DND-41 (cell line): ENCODE results near the gene PREX1.
A peak's percentile ranks its signal among the peaks of the same experiment; 100 is the strongest.
"Not testable (repeated sequence)": the region's sequence is repeated elsewhere in the genome, so short reads cannot be mapped to it uniquely, and the experiment has no call there.

Source experiments
- ATAC-seq: fragments of 200-7000 bp; cut with Tn5 transposase; 3 replicates; pipeline ENCODE4 v1.9.1; 2021; ENCODE audit warnings: low read depth; ENCODE audit not compliant: insufficient read depth
- DNase-seq: peaks from one replicate; pipeline ENCODE4 v3.0.0-alpha.2; 2020
- H2AFZ ChIP-seq: 2 replicates; pipeline ENCODE4 v1.6.0; 2012; ENCODE audit warnings: low read depth, low read length
- H3K27ac ChIP-seq: 2 replicates; pipeline ENCODE4 v1.5.1; 2012; ENCODE audit warnings: low read length, inconsistent platforms
- H3K27me3 ChIP-seq: fragments of 200-600 bp; sonication (generic); 2 replicates; pipeline ENCODE4 v1.6.0; 2012; ENCODE audit warnings: low read length, mild to moderate bottlenecking, inconsistent platforms; ENCODE audit not compliant: insufficient read depth, poor library complexity
- H3K36me3 ChIP-seq: 2 replicates; pipeline ENCODE4 v1.5.1; 2012; ENCODE audit warnings: low read length, inconsistent platforms; ENCODE audit not compliant: insufficient read depth
- H3K4me1 ChIP-seq: 2 replicates; pipeline ENCODE4 v1.5.1; 2012; ENCODE audit warnings: mild to moderate bottlenecking, low read length; ENCODE audit not compliant: insufficient read depth
- H3K4me2 ChIP-seq: 2 replicates; pipeline ENCODE4 v1.6.0; 2012; ENCODE audit warnings: mild to moderate bottlenecking, moderate library complexity, low read length, inconsistent platforms; ENCODE audit not compliant: insufficient read depth
- H3K4me3 ChIP-seq, 2 experiments: fragments of 200-600 bp in 1 of 2; shearing (Covaris generic) in 1 of 2; 2 replicates each; pipeline ENCODE4 v1.5.1; 2012 to 2016; ENCODE audit warnings: inconsistent platforms in 2 of 2, low read length in 2 of 2, mild to moderate bottlenecking in 2 of 2, low read depth in 1 of 2, moderate library complexity in 1 of 2
- H3K79me2 ChIP-seq: 2 replicates; pipeline ENCODE4 v1.6.0; 2012; ENCODE audit warnings: low read length, inconsistent platforms; ENCODE audit not compliant: insufficient read depth
- H3K9ac ChIP-seq: 2 replicates; pipeline ENCODE4 v1.6.0; 2012; ENCODE audit warnings: low read depth, mild to moderate bottlenecking, inconsistent platforms, low read length, moderate library complexity
- H3K9me3 ChIP-seq: 2 replicates; pipeline ENCODE4 v1.5.1; 2012; ENCODE audit warnings: low read length, moderate library complexity, mild to moderate bottlenecking, inconsistent platforms; ENCODE audit not compliant: insufficient read depth, severe bottlenecking
- H4K20me1 ChIP-seq: 2 replicates; pipeline ENCODE4 v1.6.0; 2012; ENCODE audit warnings: low read length; ENCODE audit not compliant: insufficient read depth
- EZH2 ChIP-seq: IDR thresholded peaks from 3 replicates; pipeline ENCODE4 v1.6.1; 2012; ENCODE audit warnings: borderline replicate concordance, low read depth, mild to moderate bottlenecking, moderate library complexity, low read length, inconsistent platforms; ENCODE audit not compliant: severe bottlenecking
- TF ChIP-seq, protein P1 (sequence below): IDR thresholded peaks from 2 replicates; pipeline ENCODE4 v1.5.1; 2012; ENCODE audit warnings: borderline replicate concordance, low read length, moderate library complexity, mild to moderate bottlenecking; ENCODE audit not compliant: poor library complexity, severe bottlenecking; ENCODE audit errors: extremely low read depth

Gene PREX1

DNA sequence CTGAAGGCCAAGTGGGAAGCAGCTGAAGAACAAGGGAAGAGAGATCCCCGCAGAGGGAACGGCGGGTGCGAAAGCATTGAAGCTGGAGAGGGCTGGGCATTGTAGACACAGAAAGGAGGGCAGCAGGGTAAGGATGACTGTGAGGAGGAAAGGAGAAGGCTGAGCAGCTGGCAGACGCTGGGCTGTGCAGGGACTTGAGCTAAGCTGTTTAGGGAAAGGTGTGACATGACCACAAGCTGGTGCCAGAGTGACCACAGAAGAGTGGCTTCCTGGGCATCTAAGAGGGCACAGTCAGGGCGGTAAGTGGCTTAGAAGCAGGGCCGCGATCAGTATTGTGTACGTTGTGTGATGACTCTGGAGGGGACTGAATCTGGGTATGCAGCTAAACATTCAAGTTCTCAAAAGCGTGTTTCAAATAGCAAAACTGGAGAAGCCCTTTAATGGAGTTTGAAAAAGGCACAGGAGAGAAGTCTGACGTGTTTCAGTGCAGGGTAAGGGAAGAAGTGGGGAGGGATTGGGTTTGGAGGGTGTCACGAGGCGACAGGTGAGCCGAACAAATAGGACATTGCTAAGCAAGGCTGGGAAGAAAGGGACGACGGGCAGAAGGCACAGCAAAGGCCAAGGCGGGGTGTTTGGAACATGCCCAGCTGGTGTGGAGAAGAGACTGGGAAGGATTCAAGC is 47.6 kb upstream of the PREX1 start:
- H3K9ac ChIP-seq = no peak overlapping the region
- peak; percentile 54; the same call in 2 of the 3 replicates for ATAC-seq
- H3K4me3 ChIP-seq = no peak overlapping the region
- H3K27me3 ChIP-seq = no peaks in the 10 kb centered on the region
- H3K4me2 ChIP-seq = no peak overlapping the region
- no peak for DNase-seq
- H3K9me3 ChIP-seq = no peaks in the 10 kb centered on the region
- no peak overlapping the region for H2AFZ ChIP-seq
- no peaks in the 10 kb centered on the region for H3K4me1 ChIP-seq
- no peak for TF ChIP-seq EZH2
- TF ChIP-seq, protein P1, sequence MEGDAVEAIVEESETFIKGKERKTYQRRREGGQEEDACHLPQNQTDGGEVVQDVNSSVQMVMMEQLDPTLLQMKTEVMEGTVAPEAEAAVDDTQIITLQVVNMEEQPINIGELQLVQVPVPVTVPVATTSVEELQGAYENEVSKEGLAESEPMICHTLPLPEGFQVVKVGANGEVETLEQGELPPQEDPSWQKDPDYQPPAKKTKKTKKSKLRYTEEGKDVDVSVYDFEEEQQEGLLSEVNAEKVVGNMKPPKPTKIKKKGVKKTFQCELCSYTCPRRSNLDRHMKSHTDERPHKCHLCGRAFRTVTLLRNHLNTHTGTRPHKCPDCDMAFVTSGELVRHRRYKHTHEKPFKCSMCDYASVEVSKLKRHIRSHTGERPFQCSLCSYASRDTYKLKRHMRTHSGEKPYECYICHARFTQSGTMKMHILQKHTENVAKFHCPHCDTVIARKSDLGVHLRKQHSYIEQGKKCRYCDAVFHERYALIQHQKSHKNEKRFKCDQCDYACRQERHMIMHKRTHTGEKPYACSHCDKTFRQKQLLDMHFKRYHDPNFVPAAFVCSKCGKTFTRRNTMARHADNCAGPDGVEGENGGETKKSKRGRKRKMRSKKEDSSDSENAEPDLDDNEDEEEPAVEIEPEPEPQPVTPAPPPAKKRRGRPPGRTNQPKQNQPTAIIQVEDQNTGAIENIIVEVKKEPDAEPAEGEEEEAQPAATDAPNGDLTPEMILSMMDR = no peak
- no peaks in the 10 kb centered on the region for H3K79me2 ChIP-seq
- no peak overlapping the region for H3K27ac ChIP-seq
- H4K20me1 ChIP-seq = peaks cover 4% of the 10 kb centered on the region; the same call in 1 of the 2 replicates
- H3K36me3 ChIP-seq = no peaks in the 10 kb centered on the region

DNA sequence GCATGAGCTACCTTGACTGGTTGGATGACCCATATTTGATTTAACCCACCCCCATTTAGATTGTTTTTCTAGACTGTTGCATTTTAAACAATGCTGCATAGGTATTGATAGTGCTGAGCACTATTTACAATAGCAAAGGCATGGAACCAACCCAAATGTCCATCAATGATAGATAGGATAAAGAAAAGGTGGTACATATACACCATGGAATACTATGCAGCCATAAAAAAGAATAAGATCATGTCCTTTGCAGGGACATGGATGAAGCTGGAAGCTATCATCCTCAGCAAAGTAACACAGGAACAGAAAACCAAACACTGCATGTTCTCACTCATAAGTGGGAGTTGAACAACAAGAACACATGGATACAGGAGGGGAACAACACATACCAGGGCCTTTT is 41.6 kb upstream of the PREX1 start:
- not testable (repeated sequence) for H2AFZ ChIP-seq, H3K4me2 ChIP-seq, DNase-seq, H3K27ac ChIP-seq, H3K27me3 ChIP-seq, H3K36me3 ChIP-seq, H3K9me3 ChIP-seq, ATAC-seq, H4K20me1 ChIP-seq, H3K79me2 ChIP-seq, H3K9ac ChIP-seq, H3K4me1 ChIP-seq, H3K4me3 ChIP-seq

GRCh38 chr20:48866936-48867335 is 39.1 kb upstream of the PREX1 start:
- Histone ChIP-seq H3K36me3 (no peaks in the 10 kb centered on the region), H3K9me3 (no peaks in the 10 kb centered on the region), H3K4me3 (no peak overlapping the region), H3K27me3 (peaks cover 6% of the 10 kb centered on the region), H3K4me2 (no peak overlapping the region), H4K20me1 (no peaks in the 10 kb centered on the region), H3K4me1 (no peaks in the 10 kb centered on the region), H3K27ac (no peak overlapping the region), H2AFZ (no peak overlapping the region), H3K79me2 (no peaks in the 10 kb centered on the region), H3K9ac (no peak overlapping the region)
- TF ChIP-seq, protein P1 = no peak
- no peak for TF ChIP-seq EZH2
- DNase-seq = no peak
- ATAC-seq = no peak

DNA sequence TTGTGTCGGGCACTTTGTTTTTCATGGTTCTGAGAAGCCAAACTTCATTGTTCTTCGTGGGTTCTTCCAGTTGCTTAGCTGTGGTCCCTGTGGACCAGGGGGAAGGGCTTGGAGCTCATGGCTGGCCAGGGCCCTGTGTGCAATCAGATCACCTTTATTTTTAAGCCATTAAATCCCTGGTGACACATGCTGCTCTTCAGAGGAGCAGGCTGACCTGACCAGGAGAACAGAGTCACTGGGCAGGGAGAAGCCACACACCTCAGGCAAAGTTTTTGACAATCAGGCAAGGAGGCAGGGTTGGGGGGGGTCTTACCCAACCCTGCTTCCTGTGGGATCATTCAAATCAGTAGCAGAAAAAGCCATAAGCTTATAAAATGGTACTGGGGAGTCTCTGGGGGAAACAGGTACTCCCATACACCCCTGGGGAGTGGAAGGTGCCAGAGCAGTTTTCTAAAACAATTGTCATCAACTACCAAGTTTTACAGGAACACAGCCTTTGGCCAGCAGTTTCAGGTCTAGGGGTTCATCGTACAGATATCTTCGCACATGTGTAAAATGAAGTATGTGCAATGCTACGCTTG is 37.0 kb upstream of the PREX1 start:
- DNase-seq (no peak), ATAC-seq (no peak)
- Histone ChIP-seq H3K4me1 (no peaks in the 10 kb centered on the region), H3K36me3 (no peaks in the 10 kb centered on the region), H3K9ac (no peak overlapping the region), H3K27me3 (peaks cover 6% of the 10 kb centered on the region), H3K9me3 (no peaks in the 10 kb centered on the region), H3K4me3 (no peak overlapping the region), H3K4me2 (no peak overlapping the region), H2AFZ (no peak overlapping the region), H3K79me2 (no peaks in the 10 kb centered on the region), H4K20me1 (no peaks in the 10 kb centered on the region), H3K27ac (no peak overlapping the region)
- no peak for TF ChIP-seq EZH2
- TF ChIP-seq, protein P1 = no peak
